Brain microvascular endothelial cell (primary cell): Measurements from ENCODE around the gene DAB2IP.

Source experiments
- DNase-seq: peaks from one replicate; pipeline ENCODE4 v3.0.0-alpha.2; 2020
- H3K27ac ChIP-seq: fragments of 250-450 bp; sonication (Bioruptor Pico); 2 replicates; pipeline ENCODE4 v1.5.1; 2020; ENCODE audit warnings: mild to moderate bottlenecking, moderate library complexity
- H3K27me3 ChIP-seq: fragments of 250-450 bp; sonication (Bioruptor Pico); replicated peaks from 2 replicates; pipeline ENCODE4 v1.5.1; 2020; ENCODE audit warnings: mild to moderate bottlenecking
- H3K36me3 ChIP-seq: fragments of 250-450 bp; sonication (Bioruptor Pico); replicated peaks from 2 replicates; pipeline ENCODE4 v1.5.1; 2020; ENCODE audit warnings: mild to moderate bottlenecking
- H3K4me3 ChIP-seq: 2 replicates; pipeline ENCODE4 v1.5.1; 2011; ENCODE audit warnings: low read depth, mild to moderate bottlenecking, control low read depth, low read length, moderate library complexity
- in situ Hi-C: cut with HindIII; loops from 2 replicates; pipeline ENCODE4 v1.10.0; 2017; ENCODE audit warnings: low sequenced_read_pairs, low pct_ligation_motif_present
- TF ChIP-seq, protein P1 (sequence below): IDR thresholded peaks from 2 replicates; pipeline ENCODE4 v1.5.1; 2011; ENCODE audit warnings: low read depth, mild to moderate bottlenecking, moderate library complexity, low read length, control low read depth, inconsistent platforms; ENCODE audit errors: missing control alignments

The DAB2IP gene

GRCh38 chr9:121748074-121748473, 96.6 kb downstream of the DAB2IP start:
- no peak overlapping the region for H3K27ac ChIP-seq
- H3K36me3 ChIP-seq, result peaks cover 4% of the 10 kb centered on the region
- DNase-seq, result peak; percentile 16
- H3K4me3 ChIP-seq, result no peak overlapping the region
- in situ Hi-C loops, result loop anchor here (25.0 kb wide), 1 partner anchor 214 kb away; no protein-coding TSS in a partner anchor
- H3K27me3 ChIP-seq, result no peaks in the 10 kb centered on the region
- TF ChIP-seq, protein P1, sequence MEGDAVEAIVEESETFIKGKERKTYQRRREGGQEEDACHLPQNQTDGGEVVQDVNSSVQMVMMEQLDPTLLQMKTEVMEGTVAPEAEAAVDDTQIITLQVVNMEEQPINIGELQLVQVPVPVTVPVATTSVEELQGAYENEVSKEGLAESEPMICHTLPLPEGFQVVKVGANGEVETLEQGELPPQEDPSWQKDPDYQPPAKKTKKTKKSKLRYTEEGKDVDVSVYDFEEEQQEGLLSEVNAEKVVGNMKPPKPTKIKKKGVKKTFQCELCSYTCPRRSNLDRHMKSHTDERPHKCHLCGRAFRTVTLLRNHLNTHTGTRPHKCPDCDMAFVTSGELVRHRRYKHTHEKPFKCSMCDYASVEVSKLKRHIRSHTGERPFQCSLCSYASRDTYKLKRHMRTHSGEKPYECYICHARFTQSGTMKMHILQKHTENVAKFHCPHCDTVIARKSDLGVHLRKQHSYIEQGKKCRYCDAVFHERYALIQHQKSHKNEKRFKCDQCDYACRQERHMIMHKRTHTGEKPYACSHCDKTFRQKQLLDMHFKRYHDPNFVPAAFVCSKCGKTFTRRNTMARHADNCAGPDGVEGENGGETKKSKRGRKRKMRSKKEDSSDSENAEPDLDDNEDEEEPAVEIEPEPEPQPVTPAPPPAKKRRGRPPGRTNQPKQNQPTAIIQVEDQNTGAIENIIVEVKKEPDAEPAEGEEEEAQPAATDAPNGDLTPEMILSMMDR, result no peak

DNA sequence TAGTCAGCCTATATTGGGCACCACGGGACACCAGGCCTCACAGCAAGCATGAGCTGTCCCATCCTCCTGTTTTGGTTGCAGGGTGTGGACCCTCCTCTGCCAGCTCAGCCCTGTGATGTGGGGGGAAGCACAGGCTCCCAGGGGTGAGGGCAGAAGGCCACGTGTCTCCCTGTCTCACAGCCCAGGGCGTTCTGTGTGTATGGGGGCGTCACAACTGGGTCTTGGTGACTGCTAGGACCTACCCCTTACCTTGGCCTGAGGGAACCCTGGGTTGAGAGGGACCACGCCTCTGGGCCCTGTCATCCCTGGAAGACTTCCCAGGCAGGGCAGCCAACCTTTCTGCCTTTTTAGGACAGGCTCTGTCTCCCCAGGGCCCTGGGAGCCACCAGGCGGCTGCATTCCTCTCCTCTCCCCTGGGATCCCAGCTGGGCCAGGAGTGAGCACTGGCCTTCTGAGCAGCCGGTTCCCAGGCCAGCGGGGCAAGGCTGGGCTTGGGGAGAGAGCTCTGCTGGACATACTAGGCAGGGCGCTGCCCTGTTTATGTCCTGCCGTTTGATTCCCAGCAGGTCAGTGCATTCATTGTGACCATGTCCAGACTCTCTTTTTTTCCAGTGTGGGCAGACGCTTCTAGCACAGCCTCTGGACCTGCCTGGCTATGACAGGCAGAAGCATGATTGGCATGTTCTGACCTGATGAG, 97.4 kb downstream of the DAB2IP start:
- TF ChIP-seq, protein P1, result peak; percentile 0
- H3K36me3 ChIP-seq, result peaks cover 4% of the 10 kb centered on the region
- no peaks in the 10 kb centered on the region for H3K27me3 ChIP-seq
- DNase-seq, result peak; percentile 6
- peak overlapping the region; percentile 19 for H3K27ac ChIP-seq
- in situ Hi-C loops, result loop anchor here (25.0 kb wide), 1 partner anchor 213 kb away; no protein-coding TSS in a partner anchor
- no peak overlapping the region for H3K4me3 ChIP-seq

DNA sequence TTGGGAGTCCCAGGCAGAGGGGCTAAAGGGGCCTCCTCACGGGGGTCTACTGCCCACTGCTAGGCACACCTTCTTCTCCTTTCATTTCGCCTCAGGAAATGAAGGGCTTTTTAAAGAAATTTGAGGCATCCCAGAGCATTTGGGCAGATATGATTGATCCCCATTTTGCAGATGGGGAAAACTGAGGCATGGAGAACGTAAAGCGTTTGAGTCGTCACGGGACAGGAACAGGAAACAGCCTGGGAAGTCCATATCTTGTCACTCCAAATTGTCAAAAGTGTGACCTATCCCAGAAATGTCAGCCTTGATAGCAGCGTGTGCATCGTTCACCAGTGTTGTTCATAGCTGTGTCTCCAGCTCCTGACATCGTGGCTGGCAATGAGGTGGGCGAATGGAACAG, 98.2 kb downstream of the DAB2IP start:
- H3K27ac ChIP-seq, result no peak overlapping the region
- no peaks in the 10 kb centered on the region for H3K27me3 ChIP-seq
- TF ChIP-seq, protein P1, result no peak
- no peak for DNase-seq
- H3K4me3 ChIP-seq, result no peak overlapping the region
- in situ Hi-C loops, result loop anchor here (25.0 kb wide), 1 partner anchor 213 kb away; no protein-coding TSS in a partner anchor
- peaks cover 4% of the 10 kb centered on the region for H3K36me3 ChIP-seq

DNA sequence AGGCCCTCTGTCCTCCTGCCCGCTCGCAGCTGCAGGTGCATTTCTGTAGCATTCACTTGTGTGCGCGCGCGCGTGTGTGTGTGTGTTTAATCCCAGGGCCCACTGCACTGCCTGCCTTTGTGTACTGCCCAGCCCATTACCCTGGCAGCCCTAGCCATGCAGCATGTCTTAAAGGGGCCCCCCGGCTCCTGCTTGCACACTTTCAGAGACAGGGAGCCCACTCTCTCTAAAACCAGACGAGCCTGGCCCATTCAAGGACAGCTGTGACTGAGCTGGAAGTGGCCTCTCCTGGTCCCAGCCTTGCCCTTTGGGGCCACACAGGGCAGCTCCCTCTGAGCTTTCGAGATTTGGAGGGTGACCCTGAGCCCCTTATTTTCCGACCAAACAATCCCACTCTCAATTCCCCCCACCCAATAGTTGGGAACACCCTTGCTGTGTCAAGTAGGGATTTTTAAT, 98.9 kb downstream of the DAB2IP start:
- Histone ChIP-seq H3K27ac (no peak overlapping the region), H3K36me3 (peaks cover 4% of the 10 kb centered on the region), H3K27me3 (no peaks in the 10 kb centered on the region), H3K4me3 (no peak overlapping the region)
- TF ChIP-seq, protein P1, result no peak
- no peak for DNase-seq
- in situ Hi-C loops, result no loop called here

- TF ChIP-seq, protein P1, result no peak
- Histone ChIP-seq H3K36me3 (peaks cover 4% of the 10 kb centered on the region), H3K27ac (no peak overlapping the region), H3K27me3 (no peaks in the 10 kb centered on the region), H3K4me3 (no peak overlapping the region)
- DNase-seq, result no peak
- in situ Hi-C loops, result no loop called here
These were observed 99.5 kb downstream of the DAB2IP start for GRCh38 chr9:121750715-121751623.
